ENCODE data around the gene TOM1L2. TPM values are rescaled to one million over a fixed set of nuclear protein-coding genes. Genes with fewer than 3 reads are reported as not detected.
A peak's percentile ranks its signal among the peaks of the same experiment; 100 is the strongest.
"Not testable (repeated sequence)": the region's sequence is repeated elsewhere in the genome, so short reads cannot be mapped to it uniquely, and the experiment has no call there.

TOM1L2 gene
- total and polyA plus RNA-seq, 9 donors, result 18.5 to 40.1 (median 30.2) TPM

- Histone ChIP-seq H3K27ac (ENCODE audit: low read length) (no peak overlapping the region), H3K27me3 (ENCODE audit: control insufficient read depth, insufficient read depth, low read length) (no peaks in the 10 kb centered on the region), H3K4me3 (ENCODE audit: low read length) (no peak overlapping the region), H3K36me3 (ENCODE audit: control insufficient read depth, insufficient read depth, low read length) (no peaks in the 10 kb centered on the region), H3K9me3 (replicated peaks; ENCODE audit: control insufficient read depth, low read depth, low read length) (no peaks in the 10 kb centered on the region), H3K4me1 (ENCODE audit: control insufficient read depth, insufficient read depth, low read length) (peaks cover 18% of the 10 kb centered on the region)
- WGBS (ENCODE audit: insufficient coverage), result 87% methylated on average over 3 of the region's 5 CpGs
- DNase-seq, result no peak
Observed at GRCh38 chr17:17960500-17961030, 11.6 kb downstream of the TOM1L2 start.

- WGBS (ENCODE audit: insufficient coverage), result 7% methylated on average over 3 of the region's 7 CpGs
- peak; percentile 82 for DNase-seq
- peaks cover 18% of the 10 kb centered on the region for H3K4me1 ChIP-seq (ENCODE audit: control insufficient read depth, insufficient read depth, low read length)
- no peaks in the 10 kb centered on the region for H3K36me3 ChIP-seq (ENCODE audit: control insufficient read depth, insufficient read depth, low read length)
- H3K4me3 ChIP-seq (ENCODE audit: low read length), result peak overlapping the region; percentile 25
- H3K9me3 ChIP-seq (replicated peaks; ENCODE audit: control insufficient read depth, low read depth, low read length), result no peaks in the 10 kb centered on the region
- peak overlapping the region; percentile 80 for H3K27ac ChIP-seq (ENCODE audit: low read length)
- no peaks in the 10 kb centered on the region for H3K27me3 ChIP-seq (ENCODE audit: control insufficient read depth, insufficient read depth, low read length)
Observed at GRCh38 chr17:17959520-17960361, 12.5 kb downstream of the TOM1L2 start.

- Histone ChIP-seq H3K4me1 (ENCODE audit: control insufficient read depth, insufficient read depth, low read length) (peaks cover 18% of the 10 kb centered on the region), H3K27ac (ENCODE audit: low read length) (peak overlapping the region; percentile 80), H3K27me3 (ENCODE audit: control insufficient read depth, insufficient read depth, low read length) (no peaks in the 10 kb centered on the region), H3K9me3 (replicated peaks; ENCODE audit: control insufficient read depth, low read depth, low read length) (no peaks in the 10 kb centered on the region), H3K4me3 (ENCODE audit: low read length) (no peak overlapping the region), H3K36me3 (ENCODE audit: control insufficient read depth, insufficient read depth, low read length) (no peaks in the 10 kb centered on the region)
- WGBS (ENCODE audit: insufficient coverage), result 53% methylated on average over 3 of the region's 5 CpGs
- DNase-seq, result no peak
Observed at GRCh38 chr17:17958982-17959381, 13.2 kb downstream of the TOM1L2 start.

GRCh38 chr17:17957584-17957916 is 14.7 kb downstream of the TOM1L2 start:
- H3K27me3 ChIP-seq (ENCODE audit: control insufficient read depth, insufficient read depth, low read length), result no peaks in the 10 kb centered on the region
- H3K27ac ChIP-seq (ENCODE audit: low read length), result no peak overlapping the region
- no peaks in the 10 kb centered on the region for H3K9me3 ChIP-seq (replicated peaks; ENCODE audit: control insufficient read depth, low read depth, low read length)
- H3K4me1 ChIP-seq (ENCODE audit: control insufficient read depth, insufficient read depth, low read length), result peaks cover 18% of the 10 kb centered on the region
- H3K36me3 ChIP-seq (ENCODE audit: control insufficient read depth, insufficient read depth, low read length), result no peaks in the 10 kb centered on the region
- DNase-seq, result no peak
- WGBS (ENCODE audit: insufficient coverage), result no CpG with 5 or more reads among the region's 7 CpGs
- H3K4me3 ChIP-seq (ENCODE audit: low read length), result no peak overlapping the region

GRCh38 chr17:17955790-17956341 is 16.3 kb downstream of the TOM1L2 start:
- peaks cover 18% of the 10 kb centered on the region for H3K4me1 ChIP-seq (ENCODE audit: control insufficient read depth, insufficient read depth, low read length)
- H3K36me3 ChIP-seq (ENCODE audit: control insufficient read depth, insufficient read depth, low read length); H3K27me3 ChIP-seq (ENCODE audit: control insufficient read depth, insufficient read depth, low read length); DNase-seq; H3K4me3 ChIP-seq (ENCODE audit: low read length); H3K9me3 ChIP-seq (replicated peaks; ENCODE audit: control insufficient read depth, low read depth, low read length); H3K27ac ChIP-seq (ENCODE audit: low read length): not testable (repeated sequence)
- WGBS (ENCODE audit: insufficient coverage), result 97% methylated on average over 7 of the region's 12 CpGs

GRCh38 chr17:17954079-17954478 is 18.1 kb downstream of the TOM1L2 start:
- no peak overlapping the region for H3K4me3 ChIP-seq (ENCODE audit: low read length)
- H3K4me1 ChIP-seq (ENCODE audit: control insufficient read depth, insufficient read depth, low read length), result peaks cover 10% of the 10 kb centered on the region
- no peaks in the 10 kb centered on the region for H3K27me3 ChIP-seq (ENCODE audit: control insufficient read depth, insufficient read depth, low read length)
- no peak for DNase-seq
- no peaks in the 10 kb centered on the region for H3K9me3 ChIP-seq (replicated peaks; ENCODE audit: control insufficient read depth, low read depth, low read length)
- no CpG with 5 or more reads among the region's 3 CpGs for WGBS (ENCODE audit: insufficient coverage)
- H3K27ac ChIP-seq (ENCODE audit: low read length), result no peak overlapping the region
- H3K36me3 ChIP-seq (ENCODE audit: control insufficient read depth, insufficient read depth, low read length), result no peaks in the 10 kb centered on the region

- WGBS (ENCODE audit: insufficient coverage), result no CpG with 5 or more reads among the region's 3 CpGs
- H3K4me3 ChIP-seq (ENCODE audit: low read length), result no peak overlapping the region
- H3K27me3 ChIP-seq (ENCODE audit: control insufficient read depth, insufficient read depth, low read length), result no peaks in the 10 kb centered on the region
- no peak for DNase-seq
- no peaks in the 10 kb centered on the region for H3K9me3 ChIP-seq (replicated peaks; ENCODE audit: control insufficient read depth, low read depth, low read length)
- no peak overlapping the region for H3K27ac ChIP-seq (ENCODE audit: low read length)
- H3K4me1 ChIP-seq (ENCODE audit: control insufficient read depth, insufficient read depth, low read length), result no peaks in the 10 kb centered on the region
- no peaks in the 10 kb centered on the region for H3K36me3 ChIP-seq (ENCODE audit: control insufficient read depth, insufficient read depth, low read length)
Observed at GRCh38 chr17:17952691-17953090, 19.5 kb downstream of the TOM1L2 start.

GRCh38 chr17:17951524-17951923 is 20.7 kb downstream of the TOM1L2 start:
- Histone ChIP-seq H3K9me3 (replicated peaks; ENCODE audit: control insufficient read depth, low read depth, low read length) (no peaks in the 10 kb centered on the region), H3K36me3 (ENCODE audit: control insufficient read depth, insufficient read depth, low read length) (no peaks in the 10 kb centered on the region), H3K4me3 (ENCODE audit: low read length) (no peak overlapping the region), H3K27me3 (ENCODE audit: control insufficient read depth, insufficient read depth, low read length) (no peaks in the 10 kb centered on the region), H3K27ac (ENCODE audit: low read length) (no peak overlapping the region), H3K4me1 (ENCODE audit: control insufficient read depth, insufficient read depth, low read length) (no peaks in the 10 kb centered on the region)
- no peak for DNase-seq
- no CpG with 5 or more reads among the region's 5 CpGs for WGBS (ENCODE audit: insufficient coverage)

- no peak overlapping the region for H3K27ac ChIP-seq (ENCODE audit: low read length)
- no CpG with 5 or more reads among the region's 1 CpG for WGBS (ENCODE audit: insufficient coverage)
- H3K27me3 ChIP-seq (ENCODE audit: control insufficient read depth, insufficient read depth, low read length), result no peaks in the 10 kb centered on the region
- no peak for DNase-seq
- H3K4me3 ChIP-seq (ENCODE audit: low read length), result no peak overlapping the region
- H3K4me1 ChIP-seq (ENCODE audit: control insufficient read depth, insufficient read depth, low read length), result no peaks in the 10 kb centered on the region
- no peaks in the 10 kb centered on the region for H3K9me3 ChIP-seq (replicated peaks; ENCODE audit: control insufficient read depth, low read depth, low read length)
- no peaks in the 10 kb centered on the region for H3K36me3 ChIP-seq (ENCODE audit: control insufficient read depth, insufficient read depth, low read length)
Observed at GRCh38 chr17:17950806-17951205, 21.4 kb downstream of the TOM1L2 start.

GRCh38 chr17:17950347-17950746 is 21.9 kb downstream of the TOM1L2 start:
- H3K4me1 ChIP-seq (ENCODE audit: control insufficient read depth, insufficient read depth, low read length), result no peaks in the 10 kb centered on the region
- H3K9me3 ChIP-seq (replicated peaks; ENCODE audit: control insufficient read depth, low read depth, low read length), result no peaks in the 10 kb centered on the region
- no peak overlapping the region for H3K27ac ChIP-seq (ENCODE audit: low read length)
- 100% methylated on average over 1 of the region's 7 CpGs for WGBS (ENCODE audit: insufficient coverage)
- no peak overlapping the region for H3K4me3 ChIP-seq (ENCODE audit: low read length)
- H3K36me3 ChIP-seq (ENCODE audit: control insufficient read depth, insufficient read depth, low read length), result no peaks in the 10 kb centered on the region
- no peaks in the 10 kb centered on the region for H3K27me3 ChIP-seq (ENCODE audit: control insufficient read depth, insufficient read depth, low read length)
- no peak for DNase-seq
